HL-60/S4 (cell line): ENCODE measurements around the gene IZUMO4.

Experiments
- in situ Hi-C: fragments of 300-500 bp; cut with MboI; formaldehyde crosslinking; loops from 2 replicates; pipeline ENCODE4 v1.14.3; 2022; ENCODE audit warnings: low sequenced_read_pairs

The IZUMO4 gene

DNA sequence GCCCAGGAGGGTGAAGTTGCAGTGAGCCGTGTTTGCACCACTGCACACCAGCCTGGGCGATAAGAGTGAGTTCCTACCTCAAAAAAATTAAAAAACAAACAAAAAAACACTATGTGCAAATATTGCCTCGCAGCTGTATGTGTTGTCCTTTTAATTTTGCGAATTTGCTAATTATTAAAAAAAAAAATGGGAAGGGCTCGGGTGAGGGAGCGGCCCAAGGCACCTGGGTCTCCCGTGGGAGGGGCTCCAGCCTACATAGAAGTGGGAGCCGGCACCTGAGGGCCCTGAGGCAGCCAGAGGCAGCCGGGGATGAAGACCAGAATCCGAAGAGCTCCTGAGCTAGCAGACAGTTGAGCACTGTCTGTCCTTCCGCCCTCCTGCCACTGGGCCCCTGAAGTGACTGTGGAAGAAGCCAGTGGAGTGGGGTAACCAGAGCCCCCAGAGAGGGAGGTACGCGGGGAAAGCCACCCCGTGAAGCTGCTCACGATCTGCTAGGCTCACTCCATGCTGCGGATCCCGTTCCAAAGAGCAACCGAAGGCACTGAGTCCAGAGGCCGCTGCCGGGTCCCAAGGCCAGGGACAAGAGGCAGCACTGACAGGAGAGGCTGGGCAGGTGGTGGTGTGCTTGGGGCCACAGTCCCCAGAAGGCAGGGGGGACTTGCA, 6.5 kb downstream of the IZUMO4 start:
- in situ Hi-C loops, result no loop called here

DNA sequence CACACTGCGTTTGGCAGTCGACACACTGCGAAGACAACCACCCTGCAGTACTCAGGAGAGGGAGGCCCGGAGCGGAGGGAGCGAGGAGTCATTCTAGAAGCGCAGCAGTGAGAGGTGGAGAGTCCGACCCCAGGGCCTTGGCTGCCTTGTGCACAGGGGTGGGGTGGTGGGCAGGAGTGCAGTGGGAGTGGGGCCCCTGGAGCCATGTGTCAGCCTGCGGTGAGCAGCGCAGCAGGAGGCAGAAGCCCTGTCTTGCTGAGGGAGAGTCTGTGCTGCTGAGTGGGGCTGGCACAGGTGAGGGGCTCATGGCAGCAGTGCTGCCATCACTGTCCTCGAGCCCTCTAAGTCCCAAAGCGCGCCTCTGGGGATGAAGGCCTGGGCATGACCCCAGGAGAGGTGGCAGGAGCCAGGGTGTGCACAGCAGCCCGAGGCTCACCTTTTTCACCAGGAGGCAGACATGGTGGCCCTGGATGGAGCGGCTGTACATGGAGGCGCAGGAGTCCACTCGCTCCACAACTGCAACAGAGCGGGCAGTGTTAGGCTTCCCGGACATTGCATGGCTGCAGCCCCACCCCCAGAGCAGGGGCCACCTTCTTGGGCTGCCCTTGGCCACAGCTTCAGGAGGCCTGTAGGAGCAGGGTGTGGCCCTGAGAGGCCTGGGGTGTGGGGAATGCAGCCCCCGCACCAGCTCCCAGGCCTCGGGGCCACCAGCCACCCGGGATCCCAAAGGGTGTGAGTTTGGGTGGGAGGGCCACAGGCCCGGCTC, 11.7 kb downstream of the IZUMO4 start:
- in situ Hi-C loops, result no loop called here

- in situ Hi-C loops, result no loop called here
Observed at GRCh38 chr19:2109046-2109864, 12.5 kb downstream of the IZUMO4 start.

DNA sequence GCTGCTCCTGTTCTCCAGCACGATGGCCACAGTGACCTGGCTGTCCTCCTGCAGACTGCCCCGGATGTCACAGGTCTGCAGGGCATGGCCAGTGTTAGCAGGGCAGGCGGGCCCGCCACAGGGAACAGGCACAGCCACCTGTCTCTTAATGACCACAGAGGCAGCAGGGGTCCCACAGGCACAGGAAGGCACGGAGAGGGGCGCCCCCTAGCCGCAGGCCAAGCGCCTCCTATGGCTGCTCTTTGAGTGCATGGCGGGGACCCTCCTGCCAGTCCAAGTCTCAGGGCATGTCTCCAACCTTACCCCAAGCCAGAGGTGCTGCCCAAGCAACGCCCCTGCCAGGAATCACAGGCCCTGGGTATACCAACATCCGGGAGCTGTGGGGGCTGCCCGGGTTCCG, 14.1 kb downstream of the IZUMO4 start:
- in situ Hi-C loops, result no loop called here

DNA sequence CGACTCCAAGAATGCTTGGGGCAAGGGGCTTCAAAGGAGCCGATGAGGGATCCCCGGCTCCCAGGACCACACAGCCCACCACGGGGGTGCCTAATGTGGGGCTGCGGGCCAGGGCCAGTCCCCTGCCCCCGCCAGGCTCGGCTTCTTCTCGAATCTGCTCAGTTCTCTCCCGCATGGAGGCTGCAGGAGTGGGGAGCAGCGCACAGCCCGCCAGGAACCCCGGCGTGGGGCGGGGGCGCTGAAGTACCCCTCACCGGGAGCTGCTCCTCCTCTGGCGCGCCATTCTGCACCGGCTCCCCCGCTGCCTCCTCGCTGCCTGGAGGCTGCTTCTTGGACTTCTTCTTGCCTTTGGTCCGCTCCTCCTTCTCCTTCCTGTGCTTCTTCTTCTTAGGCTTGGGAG, 14.7 kb downstream of the IZUMO4 start:
- in situ Hi-C loops, result no loop called here

DNA sequence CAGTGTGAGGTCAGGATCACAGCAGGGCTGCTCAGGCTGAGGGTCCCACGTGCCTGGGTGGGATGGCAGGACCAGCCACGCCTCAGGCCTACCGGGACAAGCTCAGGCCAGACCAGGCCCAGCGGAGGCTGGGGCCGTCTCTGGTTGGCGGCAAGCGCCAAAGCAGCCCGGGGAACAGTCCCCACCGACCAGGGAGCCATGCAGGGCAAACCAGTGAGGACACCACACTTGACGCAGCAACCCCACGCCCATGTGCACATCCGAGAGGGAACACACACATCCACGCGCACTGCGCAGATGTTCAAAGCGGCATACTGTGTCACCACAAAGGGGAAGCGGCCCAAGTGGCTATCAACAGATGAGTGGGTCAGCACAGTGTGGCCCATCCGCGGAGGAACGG, 15.2 kb downstream of the IZUMO4 start:
- in situ Hi-C loops, result no loop called here

DNA sequence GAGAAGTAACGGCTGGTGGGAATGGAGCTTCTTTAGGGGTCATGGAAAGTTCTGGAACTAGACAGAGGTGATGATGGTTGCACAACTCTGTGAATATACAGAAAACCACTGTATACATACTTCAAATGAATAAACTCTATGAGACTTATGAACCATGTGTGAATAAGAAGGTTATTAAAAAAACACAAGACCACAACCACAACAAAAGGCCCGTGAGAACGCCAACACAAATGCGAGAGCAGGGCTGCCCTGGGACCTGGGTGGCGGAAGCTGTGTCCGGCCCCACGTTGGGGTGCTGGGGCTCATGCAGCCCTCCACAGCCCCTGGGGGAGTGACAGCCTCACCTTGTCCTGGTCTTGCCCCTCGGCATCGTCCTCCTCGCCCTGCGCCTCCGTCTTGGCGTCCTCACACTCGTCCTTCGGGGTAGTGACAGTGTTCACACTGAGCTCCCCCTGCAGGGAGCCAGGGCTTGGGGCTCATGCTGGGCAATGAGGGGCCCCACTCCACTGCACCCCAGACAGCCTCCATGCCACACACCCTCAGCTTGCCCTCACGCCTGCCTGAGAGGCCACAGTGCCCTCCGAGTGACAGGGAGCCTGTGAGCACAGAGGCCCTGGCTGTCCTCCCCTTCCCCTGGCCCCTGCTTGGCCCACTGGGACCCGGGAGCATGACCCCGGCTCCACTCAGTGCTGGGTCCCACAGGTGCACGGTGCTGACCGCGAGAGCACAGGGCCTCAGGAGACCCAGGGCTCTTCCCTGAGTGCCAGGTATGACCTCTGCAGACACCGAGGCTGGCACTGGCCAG, 16.0 kb downstream of the IZUMO4 start:
- in situ Hi-C loops, result no loop called here

DNA sequence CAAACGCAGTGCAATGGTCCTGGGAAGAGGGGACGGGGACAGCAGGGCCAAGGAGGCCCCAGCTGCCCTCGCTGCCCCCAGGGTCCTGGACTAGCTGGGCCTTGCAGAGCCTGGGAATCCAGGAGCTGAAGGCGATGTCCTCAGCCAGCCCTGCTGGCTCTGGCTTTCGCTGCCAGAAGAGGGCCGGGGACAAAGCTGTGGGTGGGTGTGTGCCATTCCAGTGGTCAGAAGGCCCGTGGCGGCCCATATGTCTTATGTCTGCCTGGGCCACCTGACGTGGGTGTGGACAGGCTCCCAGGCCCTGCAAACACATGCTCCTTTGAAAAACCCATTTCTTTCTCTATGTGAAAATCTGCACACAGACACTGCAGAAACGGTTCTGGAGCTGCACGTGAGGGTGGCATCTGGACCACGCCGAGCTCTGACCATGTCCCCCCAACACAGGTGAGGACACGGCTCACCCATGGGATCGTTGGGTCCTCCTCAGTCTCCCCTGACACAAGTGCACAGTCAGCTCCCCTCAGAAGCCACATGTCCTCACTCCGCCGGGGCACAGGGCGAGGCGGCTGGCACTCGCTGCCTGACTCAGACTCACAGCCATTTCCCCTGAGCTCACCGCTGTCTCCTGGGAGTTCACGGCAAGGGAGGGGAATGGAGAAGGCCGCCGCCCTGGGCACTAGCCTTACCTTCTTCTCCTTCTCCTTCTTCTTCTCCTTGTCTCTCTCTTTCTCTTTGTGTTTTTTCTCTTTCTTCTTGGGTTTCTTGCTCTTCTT, 16.9 kb downstream of the IZUMO4 start:
- in situ Hi-C loops, result no loop called here

GRCh38 chr19:2114218-2114617, 17.5 kb downstream of the IZUMO4 start:
- in situ Hi-C loops, result no loop called here

GRCh38 chr19:2114821-2115220, 18.1 kb downstream of the IZUMO4 start:
- in situ Hi-C loops, result no loop called here

GRCh38 chr19:2115324-2115723, 18.6 kb downstream of the IZUMO4 start:
- in situ Hi-C loops, result no loop called here

GRCh38 chr19:2115911-2116426, 19.3 kb downstream of the IZUMO4 start:
- in situ Hi-C loops, result no loop called here

- in situ Hi-C loops, result no loop called here
Observed at GRCh38 chr19:2116507-2116906, 19.8 kb downstream of the IZUMO4 start.

DNA sequence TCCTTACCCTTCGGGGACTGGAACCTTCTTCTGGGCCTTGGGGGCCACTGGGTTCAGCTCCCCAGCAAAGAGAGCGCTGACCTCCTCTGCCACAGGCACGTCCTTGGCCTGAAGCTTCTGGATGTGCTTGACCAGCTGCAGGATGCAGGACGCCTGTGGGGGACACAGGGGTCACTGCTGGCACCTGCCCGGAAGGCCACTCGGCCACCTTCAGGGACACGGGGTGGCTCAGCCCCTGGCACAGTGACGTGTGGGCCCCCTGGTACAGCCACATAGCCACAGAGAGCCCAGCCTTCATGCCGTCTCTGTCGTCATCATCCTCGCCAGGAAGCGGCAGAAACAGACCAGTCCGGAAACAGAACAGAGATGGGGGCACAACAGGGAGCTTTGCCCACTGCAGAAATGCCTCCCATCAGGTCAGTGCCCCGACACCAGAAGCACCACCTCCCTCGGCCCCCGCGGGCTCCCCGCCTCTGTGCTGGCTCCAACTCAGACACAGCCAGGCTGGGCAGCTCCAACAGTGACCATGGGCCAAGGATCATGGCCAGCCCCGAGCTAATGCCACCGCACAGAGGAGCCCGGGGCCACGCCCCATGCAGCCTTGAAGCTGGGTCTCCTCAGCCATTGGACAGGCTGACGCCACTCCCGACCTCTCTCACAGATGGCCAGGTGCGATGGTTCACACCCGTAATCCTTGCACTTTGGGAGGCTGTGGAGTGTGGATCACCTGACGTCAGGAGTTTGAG, 20.7 kb downstream of the IZUMO4 start:
- in situ Hi-C loops, result no loop called here

GRCh38 chr19:2118438-2118837, 21.7 kb downstream of the IZUMO4 start:
- in situ Hi-C loops, result no loop called here

- in situ Hi-C loops, result no loop called here
Observed at GRCh38 chr19:2119921-2120785, 23.4 kb downstream of the IZUMO4 start.

GRCh38 chr19:2120821-2121220, 24.1 kb downstream of the IZUMO4 start:
- in situ Hi-C loops, result no loop called here

GRCh38 chr19:2121416-2122051, 24.8 kb downstream of the IZUMO4 start:
- in situ Hi-C loops, result no loop called here
